Measurements from ENCODE around the gene IRF6. TPM values are rescaled to one million over a fixed set of nuclear protein-coding genes. Genes with fewer than 3 reads are reported as not detected.

The IRF6 gene
- total RNA-seq, 1 donor from 2014 or later, result 23.4 TPM

DNA sequence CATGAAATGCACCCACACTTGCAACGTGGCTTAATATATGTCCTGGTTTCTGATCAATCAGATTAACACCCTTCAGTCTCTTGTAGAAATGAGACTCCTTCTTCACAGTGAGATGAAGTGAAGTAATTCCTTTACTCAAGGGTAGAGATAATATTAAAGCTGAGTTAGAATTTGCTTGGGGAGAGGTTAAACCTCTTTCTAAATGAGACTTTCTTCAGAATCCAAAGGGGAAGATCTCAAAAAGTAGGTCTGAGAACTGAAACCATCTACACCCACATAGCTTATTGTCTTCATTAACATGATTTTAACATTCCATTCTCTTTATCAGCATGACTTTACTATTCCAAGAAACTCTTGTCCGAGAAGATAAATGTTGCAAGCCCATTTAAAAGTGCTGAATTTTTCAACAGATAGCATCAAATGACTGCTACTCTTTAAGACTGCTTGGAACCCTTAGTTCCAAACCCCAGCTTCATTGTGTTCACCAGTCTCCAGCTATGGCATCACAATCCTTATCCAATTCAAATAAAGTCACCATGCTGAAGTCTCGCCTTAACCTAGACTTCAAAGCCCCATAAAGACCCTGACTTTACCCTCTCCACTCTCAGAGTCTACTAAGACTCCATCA lies 69.3 kb downstream of the IRF6 start:
- Mint-ChIP-seq H3K4me3 (ENCODE audit: low read depth) (no peak overlapping the region), H3K27me3 (peaks cover 14% of the 10 kb centered on the region), H3K9me3 (ENCODE audit: low read depth) (no peaks in the 10 kb centered on the region), H3K4me1 (ENCODE audit: low read depth) (no peaks in the 10 kb centered on the region), H3K27ac (no peak overlapping the region), H3K36me3 (ENCODE audit: insufficient read depth) (no peaks in the 10 kb centered on the region)
- TF ChIP-seq, protein P1, sequence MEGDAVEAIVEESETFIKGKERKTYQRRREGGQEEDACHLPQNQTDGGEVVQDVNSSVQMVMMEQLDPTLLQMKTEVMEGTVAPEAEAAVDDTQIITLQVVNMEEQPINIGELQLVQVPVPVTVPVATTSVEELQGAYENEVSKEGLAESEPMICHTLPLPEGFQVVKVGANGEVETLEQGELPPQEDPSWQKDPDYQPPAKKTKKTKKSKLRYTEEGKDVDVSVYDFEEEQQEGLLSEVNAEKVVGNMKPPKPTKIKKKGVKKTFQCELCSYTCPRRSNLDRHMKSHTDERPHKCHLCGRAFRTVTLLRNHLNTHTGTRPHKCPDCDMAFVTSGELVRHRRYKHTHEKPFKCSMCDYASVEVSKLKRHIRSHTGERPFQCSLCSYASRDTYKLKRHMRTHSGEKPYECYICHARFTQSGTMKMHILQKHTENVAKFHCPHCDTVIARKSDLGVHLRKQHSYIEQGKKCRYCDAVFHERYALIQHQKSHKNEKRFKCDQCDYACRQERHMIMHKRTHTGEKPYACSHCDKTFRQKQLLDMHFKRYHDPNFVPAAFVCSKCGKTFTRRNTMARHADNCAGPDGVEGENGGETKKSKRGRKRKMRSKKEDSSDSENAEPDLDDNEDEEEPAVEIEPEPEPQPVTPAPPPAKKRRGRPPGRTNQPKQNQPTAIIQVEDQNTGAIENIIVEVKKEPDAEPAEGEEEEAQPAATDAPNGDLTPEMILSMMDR (IDR thresholded peaks at IDR 0.05; ENCODE audit: unreplicated experiment), result no peak
- no peak for DNase-seq (ENCODE audit: low spot score, unreplicated experiment)

Other genes with a start within 250 kb of the IRF6 start
- 2.4 and 2.7 TPM in 2 replicates for gene CAMK1G, start 222.4 kb downstream of the IRF6 start, total RNA-seq
- gene LAMB3, start 153.7 kb downstream of the IRF6 start, total RNA-seq, result 10.7 and 12.5 TPM in 2 replicates
- 0.60 and 0.79 TPM in 2 replicates for gene G0S2, start 130.7 kb downstream of the IRF6 start, total RNA-seq
- gene HSD11B1, start 101.3 kb downstream of the IRF6 start, total RNA-seq, result not detected in 2 replicates
- not detected in 2 replicates for gene TRAF3IP3, start 50.1 kb downstream of the IRF6 start, total RNA-seq
- gene C1orf74, start 21.6 kb downstream of the IRF6 start, total RNA-seq, result 2.5 and 3.1 TPM in 2 replicates
- 7.4 and 7.8 TPM in 2 replicates for gene UTP25, start 21.8 kb upstream of the IRF6 start, total RNA-seq
- 3.7 TPM in 2 replicates for gene SYT14, start 132.1 kb upstream of the IRF6 start, total RNA-seq

Measured in progenitor cell of endocrine pancreas (in vitro differentiated cells).